HG03045 (cell line): ENCODE results near the gene ZDHHC16.
"Not testable (repeated sequence)": the region's sequence is repeated elsewhere in the genome, so short reads cannot be mapped to it uniquely, and the experiment has no call there.

Source experiments
- ATAC-seq: cut with Tn5 transposase; IDR thresholded peaks from one replicate; pipeline ENCODE4 v1.9.1; 2021; ENCODE audit warnings: mild to moderate bottlenecking, moderate library complexity; ENCODE audit not compliant: unreplicated experiment

The ZDHHC16 gene

GRCh38 chr10:97475936-97476594 is 30.1 kb downstream of the ZDHHC16 start:
- no peak for ATAC-seq

GRCh38 chr10:97479410-97479809 is 33.4 kb downstream of the ZDHHC16 start:
- not testable (repeated sequence) for ATAC-seq

- ATAC-seq, result no peak
Observed at GRCh38 chr10:97479939-97480338, 34.0 kb downstream of the ZDHHC16 start.

- no peak for ATAC-seq
Observed at GRCh38 chr10:97481071-97481470, 35.1 kb downstream of the ZDHHC16 start.

GRCh38 chr10:97482381-97482780 is 36.4 kb downstream of the ZDHHC16 start:
- no peak for ATAC-seq

- no peak for ATAC-seq
Observed at GRCh38 chr10:97483506-97483905, 37.5 kb downstream of the ZDHHC16 start.

- no peak for ATAC-seq
Observed at GRCh38 chr10:97483921-97484320, 37.9 kb downstream of the ZDHHC16 start.

- no peak for ATAC-seq
Observed at GRCh38 chr10:97485647-97486281, 39.8 kb downstream of the ZDHHC16 start.

- no peak for ATAC-seq
Observed at GRCh38 chr10:97490592-97490991, 44.6 kb downstream of the ZDHHC16 start.

- ATAC-seq, result no peak
Observed at GRCh38 chr10:97494151-97494550, 48.2 kb downstream of the ZDHHC16 start.

- no peak for ATAC-seq
Observed at GRCh38 chr10:97494863-97495506, 49.0 kb downstream of the ZDHHC16 start.

- no peak for ATAC-seq
Observed at GRCh38 chr10:97497572-97498075, 51.6 kb downstream of the ZDHHC16 start.

- peak; percentile 96 for ATAC-seq
Observed at GRCh38 chr10:97498076-97498840, 52.3 kb downstream of the ZDHHC16 start, which contains the start of gene MMS19. MMS19 (minus strand) TSS chr10:97498422; CDS start chr10:97498384, 38 bp downstream.

- peak; percentile 2 for ATAC-seq
Observed at GRCh38 chr10:97498841-97499560, 53.0 kb downstream of the ZDHHC16 start, which contains the start of gene UBTD1. UBTD1 (plus strand) TSS chr10:97498924; CDS start chr10:97499204, 280 bp downstream.

GRCh38 chr10:97499561-97500296 is 53.8 kb downstream of the ZDHHC16 start:
- ATAC-seq, result no peak

GRCh38 chr10:97500297-97500575 is 54.3 kb downstream of the ZDHHC16 start:
- ATAC-seq, result no peak

GRCh38 chr10:97502916-97503315 is 56.9 kb downstream of the ZDHHC16 start:
- no peak for ATAC-seq

- no peak for ATAC-seq
Observed at GRCh38 chr10:97503406-97503805, 57.4 kb downstream of the ZDHHC16 start.

GRCh38 chr10:97505152-97505551 is 59.2 kb downstream of the ZDHHC16 start:
- ATAC-seq, result no peak
